8988T (cell line): ENCODE results near the gene BCAS1.

Experiments
- DNase-seq: peaks from one replicate; pipeline ENCODE4 v3.0.0; 2011

The BCAS1 gene

GRCh38 chr20:53897884-53898555 lies 172.4 kb downstream of the BCAS1 start:
- no peak for DNase-seq

GRCh38 chr20:53896647-53897046 lies 173.7 kb downstream of the BCAS1 start:
- no peak for DNase-seq

- no peak for DNase-seq
Observed at GRCh38 chr20:53896041-53896440, 174.4 kb downstream of the BCAS1 start.

GRCh38 chr20:53895385-53895755 lies 175.0 kb downstream of the BCAS1 start:
- DNase-seq: no peak

- DNase-seq: no peak
Observed at GRCh38 chr20:53894707-53895384, 175.5 kb downstream of the BCAS1 start.
